ENCODE measurements around the gene ABCG2. TPM values are rescaled to one million over a fixed set of nuclear protein-coding genes. Genes with fewer than 3 reads are reported as not detected.

ABCG2 gene
- total RNA-seq, 1 donor from 2014 or later: under 0.01 TPM

DNA sequence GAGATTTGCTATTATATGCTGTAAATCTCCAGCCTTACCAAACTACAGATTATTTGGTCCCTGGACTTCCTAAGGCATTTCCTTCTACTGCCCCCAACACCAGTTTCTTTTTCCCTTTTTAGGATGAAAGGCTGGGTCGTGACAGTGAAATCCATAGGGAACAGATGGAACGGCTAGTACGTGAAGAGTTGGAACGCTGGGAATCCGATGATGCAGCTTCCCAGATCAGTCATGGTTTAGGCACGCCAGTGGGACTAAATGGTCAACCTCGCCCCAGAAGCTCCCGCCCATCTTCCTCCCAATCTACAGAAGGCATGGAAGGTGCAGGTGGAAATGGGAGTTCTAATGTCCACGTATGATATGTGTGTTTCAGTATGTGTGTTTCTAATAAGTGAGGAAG lies 83.1 kb downstream of the ABCG2 start:
- peaks cover 1% of the 10 kb centered on the region for H3K36me3 ChIP-seq (ENCODE audit: control insufficient read depth, insufficient read depth, low read length)
- DNase-seq (ENCODE audit: low read depth): no peak
- no peaks in the 10 kb centered on the region for H3K27me3 ChIP-seq (ENCODE audit: control insufficient read depth, insufficient read depth, low read length)
- TF ChIP-seq, protein P1, sequence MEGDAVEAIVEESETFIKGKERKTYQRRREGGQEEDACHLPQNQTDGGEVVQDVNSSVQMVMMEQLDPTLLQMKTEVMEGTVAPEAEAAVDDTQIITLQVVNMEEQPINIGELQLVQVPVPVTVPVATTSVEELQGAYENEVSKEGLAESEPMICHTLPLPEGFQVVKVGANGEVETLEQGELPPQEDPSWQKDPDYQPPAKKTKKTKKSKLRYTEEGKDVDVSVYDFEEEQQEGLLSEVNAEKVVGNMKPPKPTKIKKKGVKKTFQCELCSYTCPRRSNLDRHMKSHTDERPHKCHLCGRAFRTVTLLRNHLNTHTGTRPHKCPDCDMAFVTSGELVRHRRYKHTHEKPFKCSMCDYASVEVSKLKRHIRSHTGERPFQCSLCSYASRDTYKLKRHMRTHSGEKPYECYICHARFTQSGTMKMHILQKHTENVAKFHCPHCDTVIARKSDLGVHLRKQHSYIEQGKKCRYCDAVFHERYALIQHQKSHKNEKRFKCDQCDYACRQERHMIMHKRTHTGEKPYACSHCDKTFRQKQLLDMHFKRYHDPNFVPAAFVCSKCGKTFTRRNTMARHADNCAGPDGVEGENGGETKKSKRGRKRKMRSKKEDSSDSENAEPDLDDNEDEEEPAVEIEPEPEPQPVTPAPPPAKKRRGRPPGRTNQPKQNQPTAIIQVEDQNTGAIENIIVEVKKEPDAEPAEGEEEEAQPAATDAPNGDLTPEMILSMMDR (IDR thresholded peaks at IDR 0.05; ENCODE audit: insufficient read depth, low read length, poor library complexity, severe bottlenecking): no peak
- H3K4me3 ChIP-seq (ENCODE audit: low read depth, low read length): no peak overlapping the region

GRCh38 chr4:88070031-88070430 lies 88.4 kb downstream of the ABCG2 start:
- peaks cover 2% of the 10 kb centered on the region for H3K36me3 ChIP-seq (ENCODE audit: control insufficient read depth, insufficient read depth, low read length)
- TF ChIP-seq, protein P1 (IDR thresholded peaks at IDR 0.05; ENCODE audit: insufficient read depth, low read length, poor library complexity, severe bottlenecking): no peak
- DNase-seq (ENCODE audit: low read depth): no peak

GRCh38 chr4:88064410-88064809 lies 94.0 kb downstream of the ABCG2 start:
- Histone ChIP-seq H3K36me3 (ENCODE audit: control insufficient read depth, insufficient read depth, low read length) (peaks cover 2% of the 10 kb centered on the region), H3K4me3 (ENCODE audit: low read depth, low read length) (no peak overlapping the region), H3K27me3 (ENCODE audit: control insufficient read depth, insufficient read depth, low read length) (no peaks in the 10 kb centered on the region)
- TF ChIP-seq, protein P1 (IDR thresholded peaks at IDR 0.05; ENCODE audit: insufficient read depth, low read length, poor library complexity, severe bottlenecking): no peak
- no peak for DNase-seq (ENCODE audit: low read depth)

More at GRCh38 chr4:88070031-88070430, 88.4 kb downstream of the ABCG2 start:
- Histone ChIP-seq H3K27me3 (ENCODE audit: control insufficient read depth, insufficient read depth, low read length) (no peaks in the 10 kb centered on the region), H3K4me3 (ENCODE audit: low read depth, low read length) (no peak overlapping the region)

- peaks cover 2% of the 10 kb centered on the region for H3K36me3 ChIP-seq (ENCODE audit: control insufficient read depth, insufficient read depth, low read length)
- no peaks in the 10 kb centered on the region for H3K27me3 ChIP-seq (ENCODE audit: control insufficient read depth, insufficient read depth, low read length)
- TF ChIP-seq, protein P1 (IDR thresholded peaks at IDR 0.05; ENCODE audit: insufficient read depth, low read length, poor library complexity, severe bottlenecking): no peak
- H3K4me3 ChIP-seq (ENCODE audit: low read depth, low read length): no peak overlapping the region
- DNase-seq (ENCODE audit: low read depth): no peak
These were observed 94.7 kb downstream of the ABCG2 start for GRCh38 chr4:88063634-88064296.

GRCh38 chr4:88062843-88063242 lies 95.6 kb downstream of the ABCG2 start:
- Histone ChIP-seq H3K4me3 (ENCODE audit: low read depth, low read length) (no peak overlapping the region), H3K27me3 (ENCODE audit: control insufficient read depth, insufficient read depth, low read length) (no peaks in the 10 kb centered on the region), H3K36me3 (ENCODE audit: control insufficient read depth, insufficient read depth, low read length) (peaks cover 1% of the 10 kb centered on the region)
- no peak for DNase-seq (ENCODE audit: low read depth)
- TF ChIP-seq, protein P1 (IDR thresholded peaks at IDR 0.05; ENCODE audit: insufficient read depth, low read length, poor library complexity, severe bottlenecking): no peak

- Histone ChIP-seq H3K36me3 (ENCODE audit: control insufficient read depth, insufficient read depth, low read length) (peaks cover 1% of the 10 kb centered on the region), H3K4me3 (ENCODE audit: low read depth, low read length) (no peak overlapping the region), H3K27me3 (ENCODE audit: control insufficient read depth, insufficient read depth, low read length) (no peaks in the 10 kb centered on the region)
- TF ChIP-seq, protein P1 (IDR thresholded peaks at IDR 0.05; ENCODE audit: insufficient read depth, low read length, poor library complexity, severe bottlenecking): no peak
- no peak for DNase-seq (ENCODE audit: low read depth)
These were observed 96.1 kb downstream of the ABCG2 start for GRCh38 chr4:88062311-88062710.

All from kidney epithelial cell (primary cell).